Left ventricle myocardium inferior (tissue), 1 donor: ENCODE data around the gene RAB7B. TPM values are rescaled to one million over a fixed set of nuclear protein-coding genes. Genes with fewer than 3 reads are reported as not detected.

ENCODE experiments used
- DNase-seq: peaks from one replicate; pipeline ENCODE4 v3.0.0-alpha.2; 2020
- H3K27ac ChIP-seq: fragments of 200-600 bp; replicated peaks from 2 replicates; pipeline ENCODE4 v1.8.0; 2021
- H3K27me3 ChIP-seq: fragments of 200-600 bp; 2 replicates; pipeline ENCODE4 v1.8.0; 2021; ENCODE audit warnings: low read depth
- H3K36me3 ChIP-seq: fragments of 200-600 bp; 2 replicates; pipeline ENCODE4 v1.8.0; 2021
- H3K4me1 ChIP-seq: fragments of 200-600 bp; 2 replicates; pipeline ENCODE4 v1.8.0; 2021
- H3K4me3 ChIP-seq: fragments of 200-600 bp; 2 replicates; pipeline ENCODE4 v1.8.0; 2021; ENCODE audit warnings: mild to moderate bottlenecking, moderate library complexity
- H3K9me3 ChIP-seq: fragments of 200-600 bp; replicated peaks from 2 replicates; pipeline ENCODE4 v1.8.0; 2021
- intact Hi-C: fragments of 100-400 bp; cut with micrococcal nuclease; formaldehyde crosslinking; loops from one replicate; pipeline ENCODE4 v1.11.0; 2022
- total RNA-seq: library from RNA; stranded (reverse); fragmentation: NEBNext Ultra II Directional; extraction: Animal tissue kit (Norgen Biotek cat#: 25700); gene quantifications from one replicate; pipeline ENCODE4 v1.2.1, GENCODE V29; 2021
- TF ChIP-seq, protein P1 (sequence below): fragments of 200-600 bp; IDR thresholded peaks from 2 replicates; pipeline ENCODE4 v1.8.0; 2021; ENCODE audit warnings: antibody characterized with exemption, mild to moderate bottlenecking, borderline replicate concordance
- donor health status: DM: no; HTN: yes; CAD: no; lungs with severe emphysema.

The RAB7B gene
- total RNA-seq, 1 donor from 2014 or later: 1.4 TPM

DNA sequence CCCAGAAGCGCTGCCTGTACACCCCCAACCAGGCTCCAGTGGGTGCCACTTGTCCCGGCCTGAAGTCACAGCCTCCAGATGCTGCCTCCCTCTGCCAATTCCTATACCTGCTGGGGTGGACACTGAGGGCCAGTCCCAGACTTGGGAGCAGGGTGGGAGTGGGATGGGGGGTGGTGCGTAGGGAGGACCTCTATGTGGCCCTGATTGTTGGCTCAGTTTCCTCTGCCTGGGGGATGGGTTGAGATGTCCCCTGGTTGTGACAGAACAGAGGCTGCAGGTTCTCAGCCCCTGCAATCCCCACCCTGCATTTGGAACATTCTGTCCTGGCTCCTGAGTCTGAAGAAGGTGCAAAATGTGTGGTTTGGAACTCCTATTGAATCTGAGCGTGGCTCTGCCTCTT lies 27.2 kb downstream of the RAB7B start:
- peak overlapping the region; percentile 90 for H3K27ac ChIP-seq
- DNase-seq: no peak
- TF ChIP-seq, protein P1, sequence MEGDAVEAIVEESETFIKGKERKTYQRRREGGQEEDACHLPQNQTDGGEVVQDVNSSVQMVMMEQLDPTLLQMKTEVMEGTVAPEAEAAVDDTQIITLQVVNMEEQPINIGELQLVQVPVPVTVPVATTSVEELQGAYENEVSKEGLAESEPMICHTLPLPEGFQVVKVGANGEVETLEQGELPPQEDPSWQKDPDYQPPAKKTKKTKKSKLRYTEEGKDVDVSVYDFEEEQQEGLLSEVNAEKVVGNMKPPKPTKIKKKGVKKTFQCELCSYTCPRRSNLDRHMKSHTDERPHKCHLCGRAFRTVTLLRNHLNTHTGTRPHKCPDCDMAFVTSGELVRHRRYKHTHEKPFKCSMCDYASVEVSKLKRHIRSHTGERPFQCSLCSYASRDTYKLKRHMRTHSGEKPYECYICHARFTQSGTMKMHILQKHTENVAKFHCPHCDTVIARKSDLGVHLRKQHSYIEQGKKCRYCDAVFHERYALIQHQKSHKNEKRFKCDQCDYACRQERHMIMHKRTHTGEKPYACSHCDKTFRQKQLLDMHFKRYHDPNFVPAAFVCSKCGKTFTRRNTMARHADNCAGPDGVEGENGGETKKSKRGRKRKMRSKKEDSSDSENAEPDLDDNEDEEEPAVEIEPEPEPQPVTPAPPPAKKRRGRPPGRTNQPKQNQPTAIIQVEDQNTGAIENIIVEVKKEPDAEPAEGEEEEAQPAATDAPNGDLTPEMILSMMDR: no peak
- H3K36me3 ChIP-seq: no peaks in the 10 kb centered on the region
- no peaks in the 10 kb centered on the region for H3K27me3 ChIP-seq
- H3K9me3 ChIP-seq: no peaks in the 10 kb centered on the region
- intact Hi-C loops: loop anchor here (5.0 kb wide), 1 partner anchor 184 kb away; no protein-coding TSS in a partner anchor
- H3K4me1 ChIP-seq: peaks cover 36% of the 10 kb centered on the region
- no peak overlapping the region for H3K4me3 ChIP-seq

DNA sequence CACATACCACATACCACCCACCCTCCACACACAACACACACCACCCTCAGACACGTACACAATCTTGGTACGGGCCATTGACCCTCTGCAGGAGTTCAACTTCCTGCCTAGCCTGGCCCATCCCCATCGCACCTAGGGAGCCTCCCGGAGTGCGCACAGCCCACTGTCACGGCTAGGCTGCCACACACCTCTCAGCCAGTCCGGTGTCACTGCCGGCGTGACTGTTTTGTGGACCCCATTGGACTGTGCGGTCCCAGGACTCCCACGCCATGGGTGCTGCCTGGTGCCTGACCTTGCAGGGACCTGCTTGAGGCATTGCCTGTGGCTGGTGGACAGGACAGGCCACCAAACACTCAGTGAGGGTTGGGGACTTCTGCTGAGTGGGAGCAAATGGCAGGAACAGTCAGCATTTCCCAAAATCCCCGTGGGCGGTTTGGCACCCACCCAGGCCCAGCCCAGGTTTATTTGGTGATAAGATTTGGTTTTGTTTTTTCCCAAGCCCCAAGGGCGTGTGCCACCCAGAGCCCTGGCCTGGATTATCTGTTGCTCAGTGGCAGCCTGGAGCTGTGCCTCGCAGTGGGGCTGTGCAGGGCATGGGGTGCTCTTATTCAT lies 27.7 kb downstream of the RAB7B start:
- TF ChIP-seq, protein P1: no peak
- Histone ChIP-seq H3K27me3 (no peaks in the 10 kb centered on the region), H3K4me1 (peaks cover 40% of the 10 kb centered on the region), H3K4me3 (no peak overlapping the region), H3K27ac (peak overlapping the region; percentile 90), H3K9me3 (no peaks in the 10 kb centered on the region), H3K36me3 (no peaks in the 10 kb centered on the region)
- DNase-seq: no peak
- intact Hi-C loops: loop anchor here (5.0 kb wide), 1 partner anchor 183 kb away; no protein-coding TSS in a partner anchor

DNA sequence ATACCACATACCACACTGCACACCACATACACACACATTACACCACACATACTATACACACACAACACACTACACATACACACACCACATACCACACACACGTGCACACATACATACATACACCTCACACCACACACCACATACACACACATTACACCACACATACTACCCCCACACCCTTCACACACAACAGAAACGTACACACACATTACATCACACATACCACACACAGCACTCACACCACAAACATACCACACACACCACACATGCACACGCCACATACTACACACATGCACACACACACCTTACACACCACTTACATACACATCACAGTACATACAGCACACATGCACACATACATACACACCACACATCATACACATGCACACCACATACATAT lies 28.5 kb downstream of the RAB7B start:
- H3K4me3 ChIP-seq: no peak overlapping the region
- H3K36me3 ChIP-seq: no peaks in the 10 kb centered on the region
- no peak overlapping the region for H3K27ac ChIP-seq
- TF ChIP-seq, protein P1: no peak
- intact Hi-C loops: loop anchor here (5.0 kb wide), 1 partner anchor 182 kb away; no protein-coding TSS in a partner anchor
- H3K9me3 ChIP-seq: no peaks in the 10 kb centered on the region
- no peaks in the 10 kb centered on the region for H3K27me3 ChIP-seq
- no peak for DNase-seq
- peaks cover 40% of the 10 kb centered on the region for H3K4me1 ChIP-seq

DNA sequence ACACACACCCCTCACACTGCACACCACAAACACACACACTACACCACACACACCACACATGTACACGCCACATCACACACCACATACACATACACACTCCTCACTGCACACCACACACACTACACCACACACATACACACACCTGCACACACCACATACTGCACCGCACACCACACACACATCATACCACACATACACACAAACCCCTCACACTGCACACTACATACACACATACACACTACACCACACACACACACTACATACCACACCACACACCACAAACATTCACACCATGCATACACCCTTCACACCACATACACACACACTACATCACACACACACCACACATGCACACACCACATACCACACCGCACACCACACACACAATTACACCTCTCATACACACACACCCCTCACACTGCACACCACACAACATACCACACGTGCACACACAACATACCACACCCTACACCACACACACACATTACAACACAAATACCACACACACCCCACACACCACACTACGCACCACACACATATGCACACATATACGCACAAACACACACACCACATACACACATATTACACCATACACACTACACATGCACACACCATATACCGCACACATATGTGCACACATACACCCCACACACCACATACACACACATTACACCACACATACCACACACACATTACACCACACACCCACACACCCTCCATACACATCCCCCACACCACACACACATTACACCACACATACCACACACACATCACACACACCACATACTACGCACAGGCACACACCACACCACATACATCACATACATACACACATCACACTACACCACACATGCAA lies 29.6 kb downstream of the RAB7B start:
- TF ChIP-seq, protein P1: no peak
- Histone ChIP-seq H3K27ac (no peak overlapping the region), H3K36me3 (no peaks in the 10 kb centered on the region), H3K4me1 (peaks cover 40% of the 10 kb centered on the region), H3K4me3 (no peak overlapping the region), H3K9me3 (no peaks in the 10 kb centered on the region), H3K27me3 (no peaks in the 10 kb centered on the region)
- intact Hi-C loops: no loop called here
- DNase-seq: no peak

DNA sequence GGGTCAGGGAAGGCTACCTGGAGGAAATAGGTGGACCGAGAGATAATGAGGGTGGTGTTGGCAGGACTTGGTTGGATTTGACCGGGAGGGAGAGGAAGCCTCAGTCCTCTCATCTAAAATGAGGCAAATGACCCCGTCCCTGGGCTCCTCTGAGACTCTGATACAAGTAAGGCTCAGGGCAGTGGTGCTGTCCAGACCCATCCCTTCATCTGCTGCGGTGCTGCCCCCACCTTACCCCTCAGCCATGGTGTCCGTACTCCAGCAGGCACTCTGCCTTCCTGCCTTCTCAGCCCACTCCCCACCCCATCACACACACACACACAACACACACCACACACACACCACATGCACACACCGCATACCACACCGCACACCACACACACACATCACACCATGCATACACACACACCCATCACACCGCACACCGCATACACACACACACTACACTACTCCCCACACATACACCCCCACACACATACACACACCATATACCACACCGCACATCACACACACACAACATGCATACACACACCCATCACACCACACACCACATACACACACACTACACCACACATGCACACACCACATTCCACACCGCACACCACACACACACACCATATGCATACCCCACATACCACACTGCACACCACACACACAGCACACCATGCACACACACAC lies 30.6 kb downstream of the RAB7B start:
- peak overlapping the region; percentile 46 for H3K27ac ChIP-seq
- H3K9me3 ChIP-seq: no peaks in the 10 kb centered on the region
- TF ChIP-seq, protein P1: no peak
- intact Hi-C loops: no loop called here
- no peaks in the 10 kb centered on the region for H3K27me3 ChIP-seq
- DNase-seq: no peak
- no peak overlapping the region for H3K4me3 ChIP-seq
- no peaks in the 10 kb centered on the region for H3K36me3 ChIP-seq
- H3K4me1 ChIP-seq: peaks cover 40% of the 10 kb centered on the region
